Measurements from ENCODE around the gene METRN.

METRN gene

DNA sequence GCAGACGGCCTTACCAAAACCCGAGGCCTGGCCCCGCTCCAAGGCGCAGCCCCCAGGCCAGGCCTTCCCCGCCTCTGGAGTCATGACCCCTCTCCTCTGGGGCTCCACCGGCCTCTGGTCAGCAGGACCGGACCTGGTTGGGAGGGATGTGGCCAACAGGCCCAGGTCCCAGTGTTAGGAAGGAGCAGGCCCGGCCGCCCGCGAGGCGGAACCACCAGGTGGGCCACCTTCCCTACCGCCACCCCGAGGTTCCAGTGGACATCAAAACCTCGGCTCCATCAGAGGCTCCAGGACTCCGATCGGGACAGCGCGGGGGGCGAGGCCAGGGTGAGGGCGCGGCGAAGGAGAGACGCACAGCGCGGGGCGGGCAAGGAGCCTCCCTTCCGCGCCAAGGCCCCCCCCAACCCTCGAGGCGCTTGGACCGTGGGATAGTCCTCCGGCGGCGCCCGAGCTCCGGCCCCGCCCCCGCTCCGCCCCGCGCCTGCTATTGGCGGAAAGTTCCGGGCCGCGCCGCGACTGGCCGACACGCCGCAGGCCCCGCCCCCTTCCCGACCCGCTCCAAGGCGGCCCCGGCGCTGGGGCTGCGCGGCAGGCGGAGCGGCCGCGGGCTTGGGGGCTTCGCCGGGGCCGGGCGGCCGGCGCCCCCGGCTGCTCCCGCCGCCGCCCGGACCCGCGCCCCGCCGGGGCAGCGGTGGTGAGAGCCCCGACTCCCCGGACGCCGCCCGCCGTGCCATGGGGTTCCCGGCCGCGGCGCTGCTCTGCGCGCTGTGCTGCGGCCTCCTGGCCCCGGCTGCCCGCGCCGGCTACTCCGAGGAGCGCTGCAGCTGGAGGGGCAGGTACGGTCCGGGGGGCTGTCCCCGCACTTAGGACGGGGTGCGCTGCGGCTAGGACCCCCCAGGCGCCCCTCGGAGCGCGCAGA, at the start of gene METRN:
TSS of gene METRN (plus strand) at position 561 of the 919 bp plus-strand sequence. CDS start at position 733, 172 bp downstream.
- Mint-ChIP-seq H3K4me3 (peak within 1 kb of the TSS; percentile 59 to 72), H3K4me1 (peaks cover 9 to 27% of the 10 kb centered on the region in 2 donors), H3K27ac (peak within 1 kb of the TSS; percentile 37), H3K36me3 (no peaks in the 10 kb centered on the region), H3K27me3 (peaks cover 22 to 42% of the 10 kb centered on the region in 2 donors), H3K9me3 (no peaks in the 10 kb centered on the region)
- DNase-seq (peak; percentile 74), ATAC-seq (replicated peaks) (peak; percentile 83 to 88)

GRCh38 chr16:666572-666971, 48.3 kb upstream of the METRN start:
- Mint-ChIP-seq H3K36me3 (peaks cover 12 to 21% of the 10 kb centered on the region in 2 donors), H3K27me3 (no peaks in the 10 kb centered on the region), H3K9me3 (no peaks in the 10 kb centered on the region), H3K4me3 (peak overlapping the region in 1 of 2 donors; percentile 3), H3K4me1 (peaks cover 7 to 25% of the 10 kb centered on the region in 2 donors), H3K27ac (peak overlapping the region; percentile 42)
- DNase-seq (no peak), ATAC-seq (replicated peaks) (no peak)

- Mint-ChIP-seq H3K4me3 (peak overlapping the region; percentile 86 to 87), H3K4me1 (peaks cover 7 to 22% of the 10 kb centered on the region in 2 donors), H3K27me3 (no peaks in the 10 kb centered on the region), H3K36me3 (peaks cover 12 to 25% of the 10 kb centered on the region in 2 donors), H3K27ac (peak overlapping the region; percentile 90), H3K9me3 (no peaks in the 10 kb centered on the region)
- DNase-seq, result no peak
- ATAC-seq (replicated peaks), result no peak
These were observed 47.7 kb upstream of the METRN start for GRCh38 chr16:667113-667779.

DNA sequence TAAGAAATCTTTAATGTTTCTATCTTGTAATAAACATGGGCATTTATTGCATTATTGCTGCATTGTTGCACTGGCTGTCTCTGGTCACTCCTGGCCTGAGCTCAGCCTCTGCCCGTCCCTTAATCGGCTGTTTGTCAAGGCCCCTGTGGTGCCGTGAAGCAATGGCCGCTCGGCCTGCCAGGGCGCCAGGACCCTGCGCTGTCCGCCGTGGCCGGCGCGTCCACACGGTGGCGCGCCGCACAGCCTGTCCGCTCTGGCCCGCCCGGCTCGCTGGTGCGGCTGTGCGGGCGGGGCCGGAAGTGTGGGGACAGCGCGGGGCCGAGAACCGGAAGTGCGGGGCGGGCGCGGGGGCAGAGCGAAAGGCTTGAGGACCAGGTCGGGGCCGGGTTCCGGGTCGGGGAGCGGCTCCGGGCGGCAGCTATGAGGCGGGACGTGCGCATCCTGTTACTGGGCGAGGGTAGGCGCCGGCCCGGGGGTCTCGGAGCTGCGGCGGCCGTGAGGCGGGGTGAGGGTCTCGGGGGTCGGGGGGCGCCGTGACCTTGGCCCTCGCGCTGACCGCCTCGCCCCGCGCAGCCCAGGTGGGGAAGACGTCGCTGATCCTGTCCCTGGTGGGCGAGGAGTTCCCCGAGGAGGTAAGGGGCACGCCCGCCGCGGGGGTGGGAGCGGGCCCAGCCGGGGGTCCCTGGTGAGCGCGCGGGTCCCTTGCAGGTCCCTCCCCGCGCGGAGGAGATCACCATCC, 47.0 kb upstream of the METRN start, which contains the start of gene RHOT2:
TSS of gene RHOT2 (plus strand) at position 353 of the 739 bp plus-strand sequence. CDS start at position 421, 68 bp downstream.
- peak; percentile 93 for DNase-seq
- ATAC-seq (replicated peaks), result peak; percentile 98 to 99
- H3K36me3 Mint-ChIP-seq, result peaks cover 12 to 28% of the 10 kb centered on the region in 2 donors
- peak within 1 kb of the TSS; percentile 90 for H3K27ac Mint-ChIP-seq
- H3K27me3 Mint-ChIP-seq, result no peaks in the 10 kb centered on the region
- H3K4me1 Mint-ChIP-seq, result peaks cover 7 to 22% of the 10 kb centered on the region in 2 donors
- H3K9me3 Mint-ChIP-seq, result no peaks in the 10 kb centered on the region
- peak within 1 kb of the TSS; percentile 86 to 87 for H3K4me3 Mint-ChIP-seq

GRCh38 chr16:668519-669171, 46.3 kb upstream of the METRN start:
- no peak for DNase-seq
- Mint-ChIP-seq H3K27me3 (no peaks in the 10 kb centered on the region), H3K9me3 (no peaks in the 10 kb centered on the region), H3K4me1 (peaks cover 7 to 22% of the 10 kb centered on the region in 2 donors), H3K36me3 (peaks cover 14 to 31% of the 10 kb centered on the region in 2 donors), H3K27ac (peak overlapping the region; percentile 87), H3K4me3 (peak overlapping the region; percentile 86 to 87)
- peak; percentile 8 to 15 for ATAC-seq (replicated peaks)

DNA sequence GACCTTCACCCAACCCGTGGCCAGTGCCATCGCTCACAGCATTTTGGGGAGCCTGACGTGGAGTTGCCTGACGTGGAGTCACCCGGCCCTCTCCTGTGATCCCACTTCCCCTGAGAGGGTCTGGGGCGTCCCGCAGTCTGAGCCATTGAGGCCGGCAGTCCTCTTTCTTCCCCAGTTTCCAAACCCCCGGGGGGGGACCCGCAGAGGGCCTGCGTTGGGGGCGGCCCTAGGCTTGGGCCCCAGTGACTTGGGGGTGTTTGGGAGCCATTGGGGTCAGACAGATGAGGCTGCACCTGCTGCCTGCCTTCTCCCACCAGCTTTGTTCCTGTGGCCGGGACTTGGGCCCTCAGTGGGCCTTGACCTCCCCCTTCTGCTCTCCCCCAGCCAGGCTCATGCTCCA, 45.3 kb upstream of the METRN start:
- no peak for ATAC-seq (replicated peaks)
- peak overlapping the region; percentile 62 to 86 for H3K4me3 Mint-ChIP-seq
- H3K27ac Mint-ChIP-seq, result no peak overlapping the region

GRCh38 chr16:670485-671352, 44.2 kb upstream of the METRN start:
- DNase-seq, result no peak
- Mint-ChIP-seq H3K36me3 (peaks cover 21 to 41% of the 10 kb centered on the region in 2 donors), H3K9me3 (no peaks in the 10 kb centered on the region), H3K27me3 (peaks cover 7 to 9% of the 10 kb centered on the region in 2 donors), H3K4me3 (no peak overlapping the region), H3K27ac (no peak overlapping the region), H3K4me1 (peaks cover 14 to 31% of the 10 kb centered on the region in 2 donors)
- no peak for ATAC-seq (replicated peaks)

More for the DNA sequence above, 45.3 kb upstream of the METRN start:
- peaks cover 18 to 36% of the 10 kb centered on the region in 2 donors for H3K36me3 Mint-ChIP-seq
- peaks cover 7 to 22% of the 10 kb centered on the region in 2 donors for H3K4me1 Mint-ChIP-seq
- DNase-seq, result no peak
- peaks cover 0 to under 1% of the 10 kb centered on the region in 2 donors for H3K27me3 Mint-ChIP-seq
- H3K9me3 Mint-ChIP-seq, result no peaks in the 10 kb centered on the region

- no peak for ATAC-seq (replicated peaks)
- H3K27ac Mint-ChIP-seq, result no peak overlapping the region
- no peaks in the 10 kb centered on the region for H3K9me3 Mint-ChIP-seq
- DNase-seq, result no peak
- no peak overlapping the region for H3K4me3 Mint-ChIP-seq
- H3K27me3 Mint-ChIP-seq, result peaks cover 8 to 9% of the 10 kb centered on the region in 2 donors
- peaks cover 15 to 31% of the 10 kb centered on the region in 2 donors for H3K4me1 Mint-ChIP-seq
- H3K36me3 Mint-ChIP-seq, result peaks cover 21 to 41% of the 10 kb centered on the region in 2 donors
These were observed 43.4 kb upstream of the METRN start for GRCh38 chr16:671353-672131.

DNA sequence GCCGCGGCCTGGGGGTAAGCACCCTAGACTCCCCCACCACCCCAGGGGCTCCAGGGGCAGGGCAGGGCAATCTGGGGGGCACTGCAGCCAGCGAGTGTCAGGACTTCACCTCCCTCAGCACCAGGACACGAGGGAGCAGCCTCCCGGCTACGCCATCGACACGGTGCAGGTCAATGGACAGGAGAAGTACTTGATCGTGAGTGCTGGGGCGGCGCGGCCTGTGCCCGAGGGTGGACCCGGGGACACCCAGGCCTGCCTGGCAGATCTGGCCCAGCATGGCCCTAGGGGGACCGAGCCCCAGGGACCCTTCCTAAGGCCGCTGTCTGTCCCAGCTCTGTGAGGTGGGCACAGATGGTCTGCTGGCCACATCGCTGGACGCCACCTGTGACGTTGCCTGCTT, 42.5 kb upstream of the METRN start:
- Mint-ChIP-seq H3K36me3 (peaks cover 21 to 41% of the 10 kb centered on the region in 2 donors), H3K4me3 (no peak overlapping the region), H3K4me1 (peaks cover 17 to 31% of the 10 kb centered on the region in 2 donors), H3K27me3 (peaks cover 13 to 17% of the 10 kb centered on the region in 2 donors), H3K9me3 (no peaks in the 10 kb centered on the region), H3K27ac (no peak overlapping the region)
- no peak for ATAC-seq (replicated peaks)
- no peak for DNase-seq

DNA sequence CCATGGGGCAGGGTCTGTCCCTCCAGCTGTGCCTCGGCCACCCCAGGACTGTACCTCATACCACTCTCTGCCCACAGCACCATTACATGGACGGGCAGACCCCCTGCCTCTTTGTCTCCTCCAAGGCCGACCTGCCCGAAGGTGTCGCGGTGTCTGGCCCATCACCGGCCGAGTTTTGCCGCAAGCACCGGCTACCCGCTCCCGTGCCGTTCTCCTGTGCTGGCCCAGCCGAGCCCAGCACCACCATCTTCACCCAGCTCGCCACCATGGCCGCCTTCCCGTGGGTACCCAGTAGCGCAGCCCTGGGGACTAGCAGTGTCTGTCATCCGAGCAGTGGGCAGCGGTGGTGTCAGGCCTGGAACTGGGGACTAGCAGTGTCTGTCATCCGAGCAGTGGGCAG, 42.1 kb upstream of the METRN start:
- Mint-ChIP-seq H3K4me3 (no peak overlapping the region), H3K4me1 (peaks cover 15 to 26% of the 10 kb centered on the region in 2 donors), H3K27me3 (peaks cover 13 to 22% of the 10 kb centered on the region in 2 donors), H3K36me3 (peaks cover 21 to 41% of the 10 kb centered on the region in 2 donors), H3K27ac (no peak overlapping the region), H3K9me3 (no peaks in the 10 kb centered on the region)
- no peak for ATAC-seq (replicated peaks)
- no peak for DNase-seq

- peaks cover 21 to 41% of the 10 kb centered on the region in 2 donors for H3K36me3 Mint-ChIP-seq
- no peaks in the 10 kb centered on the region for H3K9me3 Mint-ChIP-seq
- peaks cover 13 to 25% of the 10 kb centered on the region in 2 donors for H3K27me3 Mint-ChIP-seq
- no peak overlapping the region for H3K4me3 Mint-ChIP-seq
- peaks cover 16 to 25% of the 10 kb centered on the region in 2 donors for H3K4me1 Mint-ChIP-seq
- no peak for ATAC-seq (replicated peaks)
- no peak overlapping the region for H3K27ac Mint-ChIP-seq
- DNase-seq, result no peak
These were observed 41.4 kb upstream of the METRN start for GRCh38 chr16:673399-673991.
